ENCODE measurements around the gene FOLH1. TPM values are rescaled to one million over a fixed set of nuclear protein-coding genes. Genes with fewer than 3 reads are reported as not detected.
"Not testable (repeated sequence)": the region's sequence is repeated elsewhere in the genome, so short reads cannot be mapped to it uniquely, and the experiment has no call there.

The FOLH1 gene
- total RNA-seq, 1 experiment from 2014 or later, result 0.98 TPM

GRCh38 chr11:49213026-49213560 lies 4.7 kb upstream of the FOLH1 start:
- no peaks in the 10 kb centered on the region for H3K36me3 ChIP-seq (ENCODE audit: control insufficient read depth, insufficient read depth, low read length)
- no peaks in the 10 kb centered on the region; the same call in 1 of the 2 replicates for H3K4me1 ChIP-seq (ENCODE audit: control insufficient read depth, insufficient read depth, low read length)
- H3K9me3 ChIP-seq (ENCODE audit: control insufficient read depth, insufficient read depth, low read depth, low read length), result no peaks in the 10 kb centered on the region
- H3K4me3 ChIP-seq (ENCODE audit: low read depth in 2 of 2, low read length in 2 of 2), result no peak overlapping the region
- TF ChIP-seq CTCF (IDR thresholded peaks at IDR 0.05), result no peak
- no peak for TF ChIP-seq REST (IDR thresholded peaks at IDR 0.05; ENCODE audit: insufficient read depth in 1 of 2, low read depth in 2 of 2, low read length in 1 of 2)
- no peak for TF ChIP-seq TCF7L2 (IDR thresholded peaks at IDR 0.05; ENCODE audit: low read depth, low read length)
- TF ChIP-seq POLR2AphosphoS5 (IDR thresholded peaks at IDR 0.05; ENCODE audit: low read depth, low read length), result no peak
- no peak for TF ChIP-seq SIN3A (IDR thresholded peaks at IDR 0.05; ENCODE audit: borderline replicate concordance, insufficient read depth, low read depth, low read length)
- H3K27ac ChIP-seq (ENCODE audit: low read length), result no peak overlapping the region
- ChIA-PET POLR2A (no interaction called here), CTCF (no interaction called here)
- no peak for DNase-seq (ENCODE audit: low read depth, low spot score)
- no peaks in the 10 kb centered on the region; the same call in 1 of the 2 replicates for H3K27me3 ChIP-seq (ENCODE audit: control insufficient read depth, insufficient read depth, low read length)
- intact Hi-C loops (cut with micrococcal nuclease; ENCODE audit: unreplicated experiment) (no loop called here), in situ Hi-C loops (cut with HindIII; ENCODE audit: low pct_unique_long_range_greater_than_20kb, low sequenced_read_pairs) (no loop called here)
- no TSS peak for BruUV-seq (replicated peaks)
- ATAC-seq, result no peak

- H3K27me3 ChIP-seq (ENCODE audit: control insufficient read depth, insufficient read depth, low read length); intact Hi-C loops (cut with micrococcal nuclease; ENCODE audit: unreplicated experiment); H3K4me3 ChIP-seq (ENCODE audit: low read depth in 2 of 2, low read length in 2 of 2); H3K36me3 ChIP-seq (ENCODE audit: control insufficient read depth, insufficient read depth, low read length); H3K27ac ChIP-seq (ENCODE audit: low read length); DNase-seq (ENCODE audit: low read depth, low spot score); H3K9me3 ChIP-seq (ENCODE audit: control insufficient read depth, insufficient read depth, low read depth, low read length); H3K4me1 ChIP-seq (ENCODE audit: control insufficient read depth, insufficient read depth, low read length); POLR2A ChIA-PET; ATAC-seq; CTCF ChIA-PET; in situ Hi-C loops (cut with HindIII; ENCODE audit: low pct_unique_long_range_greater_than_20kb, low sequenced_read_pairs); BruUV-seq (replicated peaks): not testable (repeated sequence)
These were observed 1.4 kb downstream of the FOLH1 start for GRCh38 chr11:49206999-49207398.

GRCh38 chr11:49202287-49202976 lies 6.0 kb downstream of the FOLH1 start:
- intact Hi-C loops (cut with micrococcal nuclease; ENCODE audit: unreplicated experiment), result no loop called here
- no TSS peak for BruUV-seq (replicated peaks)
- ChIA-PET POLR2A (no interaction called here), CTCF (no interaction called here)
- no peak for TF ChIP-seq SIN3A (IDR thresholded peaks at IDR 0.05; ENCODE audit: borderline replicate concordance, insufficient read depth, low read depth, low read length)
- TF ChIP-seq CTCF (IDR thresholded peaks at IDR 0.05), result no peak
- TF ChIP-seq POLR2AphosphoS5 (IDR thresholded peaks at IDR 0.05; ENCODE audit: low read depth, low read length), result no peak
- no peak for TF ChIP-seq TCF7L2 (IDR thresholded peaks at IDR 0.05; ENCODE audit: low read depth, low read length)
- no peak for TF ChIP-seq REST (IDR thresholded peaks at IDR 0.05; ENCODE audit: insufficient read depth in 1 of 2, low read depth in 2 of 2, low read length in 1 of 2)
- ATAC-seq, result no peak
- H3K4me3 ChIP-seq (ENCODE audit: low read depth in 2 of 2, low read length in 2 of 2), result no peak overlapping the region
- DNase-seq (ENCODE audit: low read depth, low spot score), result no peak
- H3K4me1 ChIP-seq (ENCODE audit: control insufficient read depth, insufficient read depth, low read length), result no peaks in the 10 kb centered on the region
- in situ Hi-C loops (cut with HindIII; ENCODE audit: low pct_unique_long_range_greater_than_20kb, low sequenced_read_pairs), result no loop called here
- H3K27me3 ChIP-seq (ENCODE audit: control insufficient read depth, insufficient read depth, low read length), result no peaks in the 10 kb centered on the region
- no peaks in the 10 kb centered on the region for H3K36me3 ChIP-seq (ENCODE audit: control insufficient read depth, insufficient read depth, low read length)
- H3K27ac ChIP-seq (ENCODE audit: low read length), result no peak overlapping the region
- no peaks in the 10 kb centered on the region for H3K9me3 ChIP-seq (ENCODE audit: control insufficient read depth, insufficient read depth, low read depth, low read length)

All from Panc1 (cell line).